GM18907 (cell line): ENCODE measurements around the gene EDA.

Source experiments
- ATAC-seq: cut with Tn5 transposase; IDR thresholded peaks from one replicate; pipeline ENCODE4 v1.9.1; 2021; ENCODE audit warnings: mild to moderate bottlenecking, moderate library complexity; ENCODE audit not compliant: unreplicated experiment

Gene EDA

DNA sequence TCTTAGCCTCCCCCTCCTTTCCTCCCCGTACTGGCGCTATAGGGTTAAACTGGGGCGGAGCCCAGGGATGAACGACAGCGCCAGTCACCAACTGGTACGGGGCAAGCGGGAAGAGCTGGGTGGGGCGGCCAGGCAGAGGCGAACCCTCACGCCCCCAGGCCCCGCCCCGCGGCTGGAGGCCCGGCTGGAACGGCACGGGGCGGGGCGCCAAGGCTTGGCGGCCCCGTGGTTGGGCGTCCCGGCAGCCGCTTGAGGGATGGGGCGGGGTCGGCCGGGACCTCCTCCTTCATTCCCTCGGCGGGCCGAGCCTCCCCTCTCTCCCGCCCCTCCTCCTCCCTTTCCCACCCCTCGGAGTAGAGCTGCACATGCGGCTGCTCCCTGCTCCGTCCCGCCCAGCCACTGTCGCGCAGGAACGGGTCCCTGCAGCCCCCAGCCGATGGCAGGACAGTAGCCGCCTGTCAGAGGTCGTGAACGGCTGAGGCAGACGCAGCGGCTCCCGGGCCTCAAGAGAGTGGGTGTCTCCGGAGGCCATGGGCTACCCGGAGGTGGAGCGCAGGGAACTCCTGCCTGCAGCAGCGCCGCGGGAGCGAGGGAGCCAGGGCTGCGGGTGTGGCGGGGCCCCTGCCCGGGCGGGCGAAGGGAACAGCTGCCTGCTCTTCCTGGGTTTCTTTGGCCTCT, at the start of gene EDA:
TSS of gene EDA (plus strand) at position 335 of the 678 bp plus-strand sequence.
- peak; percentile 80 for ATAC-seq

DNA sequence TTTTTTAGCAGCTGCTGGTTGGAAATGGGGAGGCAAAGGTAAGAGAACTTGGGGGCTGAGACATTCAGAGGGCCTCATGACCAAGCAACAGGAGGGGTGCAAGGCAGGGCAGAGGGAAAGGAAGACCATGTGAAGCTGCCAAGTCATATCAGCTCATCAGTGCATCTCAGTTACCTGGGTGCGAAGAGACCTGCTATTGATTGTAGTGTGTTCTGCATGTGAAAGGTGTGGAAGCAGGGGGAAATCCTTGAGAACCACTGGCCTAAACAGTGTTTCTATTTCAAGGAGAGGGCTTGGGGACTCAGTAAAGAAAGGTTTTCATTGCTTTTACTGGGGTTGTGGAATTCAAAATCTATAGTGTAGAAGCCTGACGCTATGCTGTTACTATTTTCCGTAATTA, 47.1 kb upstream of the EDA start:
- ATAC-seq: no peak

GRCh38 chrX:69597399-69597798, 18.5 kb upstream of the EDA start:
- no peak for ATAC-seq

DNA sequence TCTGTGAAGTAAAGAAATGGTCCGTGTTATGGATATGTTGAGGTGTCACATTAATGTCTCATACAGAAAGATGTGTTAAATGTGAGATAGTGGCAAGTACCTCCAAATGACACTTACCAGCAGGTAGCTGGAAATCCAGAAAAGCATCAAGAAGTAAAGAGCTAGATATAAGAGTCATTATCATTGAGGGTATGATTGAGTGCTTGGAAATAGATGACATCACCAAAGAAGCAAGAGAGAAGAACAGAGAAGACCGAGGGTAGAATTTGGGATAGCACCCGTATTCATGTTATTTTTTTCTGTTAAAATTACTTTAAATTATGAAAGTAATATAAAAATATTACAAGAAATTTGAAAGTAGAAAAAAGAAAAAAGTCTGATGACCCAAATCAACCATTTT, 15.7 kb upstream of the EDA start:
- ATAC-seq: no peak

- ATAC-seq: no peak
Observed at GRCh38 chrX:69603566-69604194, 12.2 kb upstream of the EDA start.

- no peak for ATAC-seq
Observed at GRCh38 chrX:69605521-69605920, 10.4 kb upstream of the EDA start.

GRCh38 chrX:69607616-69608015, 8.3 kb upstream of the EDA start:
- no peak for ATAC-seq

GRCh38 chrX:69613946-69614345, 2.0 kb upstream of the EDA start:
- no peak for ATAC-seq

- no peak for ATAC-seq
Observed at GRCh38 chrX:69614886-69615285, 1.0 kb upstream of the EDA start.

DNA sequence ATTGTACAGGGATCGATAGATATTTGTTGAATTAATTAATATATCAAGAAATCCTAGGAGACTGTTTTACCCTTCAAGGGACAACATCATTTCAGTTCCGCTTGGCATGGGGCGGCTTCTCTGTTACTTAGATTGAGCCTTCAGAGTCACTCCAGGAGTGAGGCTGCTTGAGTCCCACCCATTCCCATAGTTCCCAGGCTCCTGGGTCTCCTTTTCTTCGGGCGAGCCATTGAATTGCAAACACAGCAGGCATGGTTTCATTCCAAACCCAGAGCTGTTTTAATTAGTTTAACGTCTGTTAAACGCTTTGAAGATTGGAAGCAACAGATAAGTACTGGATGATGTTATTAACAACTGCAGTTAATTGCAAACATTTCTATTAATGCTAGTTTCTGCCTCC, 571 bp upstream of the EDA start:
- ATAC-seq: no peak

DNA sequence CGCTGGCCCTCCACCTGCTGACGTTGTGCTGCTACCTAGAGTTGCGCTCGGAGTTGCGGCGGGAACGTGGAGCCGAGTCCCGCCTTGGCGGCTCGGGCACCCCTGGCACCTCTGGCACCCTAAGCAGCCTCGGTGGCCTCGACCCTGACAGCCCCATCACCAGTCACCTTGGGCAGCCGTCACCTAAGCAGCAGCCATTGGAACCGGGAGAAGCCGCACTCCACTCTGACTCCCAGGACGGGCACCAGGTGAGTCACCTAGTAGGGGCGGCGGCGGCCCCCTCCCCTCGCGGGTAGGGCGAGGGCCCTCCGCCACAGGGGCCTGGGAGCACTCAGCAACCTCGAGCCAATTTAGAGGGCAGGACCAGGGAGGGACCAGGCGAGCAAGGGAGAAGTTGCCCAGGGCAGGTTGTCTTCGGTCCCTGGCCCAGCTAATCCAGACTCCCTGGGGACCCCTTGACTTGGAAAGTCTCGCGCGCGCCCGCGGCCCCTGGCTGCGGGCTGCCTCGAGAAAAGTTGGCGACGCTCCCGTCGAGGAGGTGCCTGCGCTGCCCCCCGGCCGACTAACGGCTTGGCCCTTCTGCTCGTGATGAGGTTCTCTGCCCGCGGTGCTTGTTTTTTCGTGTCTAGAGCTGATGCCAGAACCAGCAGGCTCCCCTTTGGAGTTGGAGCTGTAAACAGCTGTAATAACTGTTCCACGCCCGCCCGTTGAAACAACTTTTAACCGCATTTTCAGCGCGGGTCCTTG, 717 bp downstream of the EDA start:
- ATAC-seq: no peak

DNA sequence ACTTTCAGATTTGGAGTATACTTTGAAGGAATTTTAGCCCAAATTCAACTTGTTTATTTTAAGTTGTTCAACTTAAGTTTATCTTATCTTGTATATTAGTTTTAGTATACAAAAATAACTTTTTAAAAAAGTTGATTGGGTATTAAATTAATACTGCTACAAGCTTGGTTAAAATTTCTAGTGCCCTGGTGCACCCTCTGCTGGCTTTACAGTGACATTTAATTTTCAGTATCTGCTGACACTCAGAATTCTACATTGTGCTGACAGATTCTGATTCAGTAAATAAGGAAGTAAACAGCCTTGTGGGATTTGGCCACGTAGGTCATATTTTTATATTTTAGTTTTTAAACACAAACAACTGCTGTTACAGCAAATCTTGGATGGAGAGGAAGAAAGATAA, 2.9 kb downstream of the EDA start:
- no peak for ATAC-seq

DNA sequence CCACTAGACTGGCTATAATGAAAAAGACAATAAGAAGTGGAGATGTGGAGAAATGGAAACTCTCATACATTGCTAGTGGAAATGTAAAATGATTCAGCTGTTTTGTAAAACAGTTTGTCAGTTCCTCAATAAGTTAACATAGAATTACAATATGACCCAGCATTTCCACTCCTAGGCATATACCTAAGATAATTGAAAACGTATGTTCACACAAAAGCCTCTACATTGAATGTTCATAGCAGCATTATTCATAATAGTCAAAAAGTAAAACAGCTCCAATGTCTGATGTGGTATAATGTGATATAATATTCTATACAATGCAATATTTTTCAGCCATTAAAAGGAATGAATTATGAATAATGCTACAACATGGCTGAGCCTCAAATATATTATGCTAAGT, 10.2 kb downstream of the EDA start:
- ATAC-seq: no peak

DNA sequence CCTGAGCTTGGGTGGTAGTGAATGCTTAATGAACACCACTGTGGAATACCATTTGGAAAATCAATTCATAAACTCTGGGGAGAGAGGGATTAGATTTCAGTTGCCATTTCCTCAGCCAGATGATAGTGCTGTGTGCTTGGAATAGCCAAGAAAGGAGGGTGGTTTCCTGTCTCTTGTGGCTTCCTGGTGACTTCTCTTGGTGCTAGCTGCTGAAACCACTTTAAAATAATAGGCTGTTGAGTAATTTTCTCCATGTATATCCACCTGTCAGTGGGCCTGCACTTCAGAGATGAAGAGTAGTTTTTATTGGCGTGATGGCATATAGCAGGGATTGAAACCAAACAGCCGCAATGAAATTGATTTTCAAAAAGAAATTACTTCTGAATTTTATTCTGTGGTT, 11.8 kb downstream of the EDA start:
- no peak for ATAC-seq

GRCh38 chrX:69630147-69630546, 14.2 kb downstream of the EDA start:
- no peak for ATAC-seq

DNA sequence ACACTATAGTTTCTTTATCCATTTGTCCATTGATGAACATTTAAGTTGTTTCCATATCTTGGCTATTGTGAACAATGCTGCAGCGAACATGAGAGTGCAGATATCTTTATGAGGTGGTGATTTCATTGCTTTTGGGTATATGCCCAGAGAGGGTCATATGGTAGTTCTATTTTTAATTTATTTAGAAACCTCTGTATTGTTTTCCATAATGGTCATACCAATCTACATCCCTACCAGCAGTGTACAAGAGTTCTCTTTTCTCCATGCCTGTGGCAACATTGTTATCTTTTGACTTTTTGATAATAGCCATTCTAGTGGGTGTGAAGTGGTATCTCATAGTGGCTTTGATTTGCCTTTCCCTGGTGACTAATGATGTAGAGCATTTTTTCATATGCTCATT, 48.8 kb downstream of the EDA start:
- ATAC-seq: no peak

DNA sequence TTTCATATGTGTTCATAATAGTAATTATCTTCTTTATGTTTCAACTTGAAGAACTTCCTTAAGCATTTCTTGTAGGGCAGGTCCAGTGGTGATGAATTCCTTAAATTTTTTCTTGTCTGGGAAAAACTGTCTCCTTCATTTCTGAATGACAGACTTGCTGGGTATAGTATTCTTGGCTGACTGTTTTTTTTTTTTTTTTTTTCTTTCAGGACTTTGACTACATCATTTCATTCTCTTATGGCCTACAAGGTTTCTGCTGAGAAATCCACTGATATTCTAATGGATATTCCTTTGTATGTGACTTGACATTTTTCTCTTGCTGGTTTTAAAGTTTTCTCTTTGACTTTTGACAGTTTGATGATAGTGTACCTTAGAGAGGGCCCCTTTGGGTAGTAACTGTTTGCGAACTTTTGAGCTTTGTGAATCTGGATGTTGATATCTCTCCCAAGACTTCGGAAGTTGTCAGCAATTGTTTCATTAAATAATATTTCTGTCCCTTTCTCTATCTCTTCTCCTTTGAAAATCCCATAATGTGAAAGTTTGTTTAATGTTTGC, 54.2 kb downstream of the EDA start:
- no peak for ATAC-seq

DNA sequence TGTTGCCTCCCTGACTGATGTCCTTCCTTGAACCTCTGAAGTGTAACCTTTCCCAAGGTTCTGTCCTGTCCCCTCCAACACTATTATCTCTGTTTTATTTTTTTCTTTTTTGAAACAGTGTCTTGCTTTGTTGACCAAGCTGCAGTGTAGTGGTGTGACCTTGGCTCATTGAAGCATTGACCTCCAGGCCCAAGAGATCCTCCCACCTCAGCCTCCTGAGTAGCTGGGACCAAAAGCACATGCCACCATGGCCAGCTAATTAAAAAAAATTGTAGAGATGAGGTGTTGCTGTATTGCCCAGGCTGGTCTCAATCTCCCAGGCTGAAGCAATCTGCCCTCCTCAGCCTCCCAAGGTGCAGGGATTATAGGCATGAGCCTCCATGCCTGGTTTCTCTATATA, 59.0 kb downstream of the EDA start:
- ATAC-seq: no peak

- no peak for ATAC-seq
Observed at GRCh38 chrX:69705818-69706217, 89.9 kb downstream of the EDA start.

DNA sequence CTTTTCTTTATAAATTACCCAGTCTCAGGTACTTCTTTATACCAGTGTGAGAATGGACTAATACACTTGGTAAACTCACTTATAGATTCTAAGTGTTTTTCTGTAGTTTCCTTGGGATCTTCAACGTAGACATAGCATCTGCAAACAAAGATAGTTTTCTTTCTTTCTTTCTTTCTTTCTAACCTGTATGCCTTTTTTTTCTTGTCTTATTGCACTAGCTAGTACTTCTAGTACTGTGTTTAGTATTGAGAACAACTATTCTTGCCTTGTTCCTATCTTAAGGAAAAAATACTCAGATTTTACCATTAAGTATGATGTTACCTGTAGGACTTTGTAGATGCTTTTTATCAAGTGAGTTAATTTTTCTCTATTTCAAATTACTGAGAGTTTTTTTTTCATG, 102.2 kb downstream of the EDA start:
- no peak for ATAC-seq

GRCh38 chrX:69724307-69724706, 108.4 kb downstream of the EDA start:
- no peak for ATAC-seq

GRCh38 chrX:69740317-69740716, 124.4 kb downstream of the EDA start:
- ATAC-seq: no peak
